OCI-LY7 (cell line): ENCODE data around the gene PILRB. TPM values are rescaled to one million over a fixed set of nuclear protein-coding genes. Genes with fewer than 3 reads are reported as not detected.
A peak's percentile ranks its signal among the peaks of the same experiment; 100 is the strongest.
"Not testable (repeated sequence)": the region's sequence is repeated elsewhere in the genome, so short reads cannot be mapped to it uniquely, and the experiment has no call there.

Source experiments
- BruUV-seq: library from RNA; stranded (reverse); fragments of 400-500 nt; replicated peaks from 2 replicates; lab custom pipeline; 2021; lab: Mats Ljungman, UMichigan
- CTCF ChIA-PET: fragments of 300-600 bp; sonication (Branson Sonifier 250); formaldehyde crosslinking; loops from one replicate; lab custom pipeline; 2022; ENCODE audit warnings: antibody characterized with exemption; ENCODE audit not compliant: unreplicated experiment; lab: Charles Lee
- POLR2A ChIA-PET: fragments of 300-600 bp; sonication (Branson Sonifier 250); formaldehyde crosslinking; loops from one replicate; lab custom pipeline; 2022; ENCODE audit warnings: antibody characterized with exemption; lab: Charles Lee
- DNase-seq: peaks from one replicate; pipeline ENCODE4 v3.0.0-alpha.2; 2015; ENCODE audit warnings: low spot score
- H2AFZ ChIP-seq: fragments of 200-600 bp; sonication (generic), shearing (Covaris generic); 2 replicates; pipeline ENCODE4 v1.6.1; 2014; ENCODE audit warnings: mild to moderate bottlenecking, antibody characterized with exemption, low read length, moderate library complexity
- H3K27ac ChIP-seq: fragments of 200-600 bp; sonication (generic); 2 replicates; pipeline ENCODE4 v1.5.1; 2014; ENCODE audit warnings: mixed run types, low read depth, mild to moderate bottlenecking, moderate library complexity, low read length, inconsistent platforms; ENCODE audit not compliant: poor library complexity, severe bottlenecking
- H3K36me3 ChIP-seq: fragments of 200-600 bp; sonication (generic); 2 replicates; pipeline ENCODE4 v1.6.1; 2014; ENCODE audit warnings: mild to moderate bottlenecking, antibody characterized with exemption, low read length, moderate library complexity, mixed read lengths; ENCODE audit not compliant: insufficient read depth
- H3K4me1 ChIP-seq: fragments of 200-600 bp; sonication (generic); 2 replicates; pipeline ENCODE4 v1.5.1; 2014; ENCODE audit warnings: mild to moderate bottlenecking, low read length; ENCODE audit not compliant: insufficient read depth, poor library complexity, severe bottlenecking
- H3K4me2 ChIP-seq: fragments of 200-600 bp; sonication (generic); 2 replicates; pipeline ENCODE4 v1.6.1; 2014; ENCODE audit warnings: mild to moderate bottlenecking, low read length
- H3K4me3 ChIP-seq: fragments of 200-600 bp; sonication (generic); 2 replicates; pipeline ENCODE4 v1.5.1; 2014; ENCODE audit warnings: mild to moderate bottlenecking, low read depth, low read length; ENCODE audit not compliant: poor library complexity, severe bottlenecking
- H3K79me2 ChIP-seq: fragments of 200-600 bp; sonication (generic); 2 replicates; pipeline ENCODE4 v1.6.1; 2016; ENCODE audit warnings: low read depth, mild to moderate bottlenecking, low read length, moderate library complexity, mixed read lengths; ENCODE audit not compliant: insufficient read depth
- H3K9me2 ChIP-seq: fragments of 200-600 bp; sonication (generic); 2 replicates; pipeline ENCODE4 v1.6.1; 2016; ENCODE audit warnings: mild to moderate bottlenecking, low read length, mixed read lengths; ENCODE audit not compliant: insufficient read depth
- H3K9me3 ChIP-seq: fragments of 200-600 bp; sonication (generic); 2 replicates; pipeline ENCODE4 v1.6.1; 2014; ENCODE audit warnings: mild to moderate bottlenecking, mixed run types, low read length, mixed read lengths
- H4K20me1 ChIP-seq: fragments of 200-600 bp; sonication (generic); 2 replicates; pipeline ENCODE4 v1.6.1; 2014; ENCODE audit warnings: mild to moderate bottlenecking, antibody characterized with exemption, low read length, moderate library complexity, mixed read lengths; ENCODE audit not compliant: insufficient read depth
- intact Hi-C: fragments of 100-400 bp; cut with micrococcal nuclease; formaldehyde crosslinking; loops from one replicate; pipeline ENCODE4 v1.10.0; 2022; ENCODE audit not compliant: unreplicated experiment
- total RNA-seq, 2 experiments: library from RNA; depleted of rRNA in 1 of 2; stranded (reverse); fragments of >200 nt in 1 of 2; shearing (Covaris generic) in 1 of 2; gene quantifications; 2 replicates each; pipeline ENCODE4 v1.2.3, GENCODE V29; 2014 to 2022
- TF ChIP-seq, protein P1 (sequence below): fragments of 200-600 bp; sonication (generic); conservative IDR thresholded peaks from 2 replicates; pipeline ENCODE4 v1.5.1; 2014; ENCODE audit warnings: mild to moderate bottlenecking, antibody characterized with exemption, low read length, moderate library complexity, mixed read lengths

The PILRB gene
- total RNA-seq, 2 experiments from 2014 or later, result 95.0 to 102 TPM

DNA sequence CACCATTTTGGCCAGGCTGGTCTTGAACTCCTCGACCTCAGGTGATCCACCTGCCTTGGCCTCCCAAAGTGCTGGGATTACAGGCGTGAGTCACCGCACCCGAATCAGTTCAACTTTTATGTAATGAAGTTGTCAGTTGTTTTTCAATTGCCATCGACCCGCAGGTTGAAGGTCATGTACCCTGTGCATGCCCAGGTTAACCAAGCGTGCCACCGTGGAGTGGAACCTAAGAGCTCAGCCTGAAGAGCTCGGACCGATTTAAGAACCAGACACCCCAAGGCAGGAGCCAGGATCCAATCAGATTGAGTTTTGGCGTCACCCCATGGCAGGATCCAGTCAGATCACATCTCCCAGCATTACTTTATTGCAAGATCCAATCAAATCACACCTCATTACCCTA lies 31.0 kb upstream of the PILRB start:
- CTCF ChIA-PET, H3K4me3 ChIP-seq, intact Hi-C loops, H3K9me2 ChIP-seq, H2AFZ ChIP-seq, H4K20me1 ChIP-seq, DNase-seq, H3K4me1 ChIP-seq, H3K4me2 ChIP-seq, H3K9me3 ChIP-seq, H3K27ac ChIP-seq, H3K79me2 ChIP-seq, BruUV-seq, POLR2A ChIA-PET: not testable (repeated sequence)
- peaks cover 42% of the 10 kb centered on the region for H3K36me3 ChIP-seq

DNA sequence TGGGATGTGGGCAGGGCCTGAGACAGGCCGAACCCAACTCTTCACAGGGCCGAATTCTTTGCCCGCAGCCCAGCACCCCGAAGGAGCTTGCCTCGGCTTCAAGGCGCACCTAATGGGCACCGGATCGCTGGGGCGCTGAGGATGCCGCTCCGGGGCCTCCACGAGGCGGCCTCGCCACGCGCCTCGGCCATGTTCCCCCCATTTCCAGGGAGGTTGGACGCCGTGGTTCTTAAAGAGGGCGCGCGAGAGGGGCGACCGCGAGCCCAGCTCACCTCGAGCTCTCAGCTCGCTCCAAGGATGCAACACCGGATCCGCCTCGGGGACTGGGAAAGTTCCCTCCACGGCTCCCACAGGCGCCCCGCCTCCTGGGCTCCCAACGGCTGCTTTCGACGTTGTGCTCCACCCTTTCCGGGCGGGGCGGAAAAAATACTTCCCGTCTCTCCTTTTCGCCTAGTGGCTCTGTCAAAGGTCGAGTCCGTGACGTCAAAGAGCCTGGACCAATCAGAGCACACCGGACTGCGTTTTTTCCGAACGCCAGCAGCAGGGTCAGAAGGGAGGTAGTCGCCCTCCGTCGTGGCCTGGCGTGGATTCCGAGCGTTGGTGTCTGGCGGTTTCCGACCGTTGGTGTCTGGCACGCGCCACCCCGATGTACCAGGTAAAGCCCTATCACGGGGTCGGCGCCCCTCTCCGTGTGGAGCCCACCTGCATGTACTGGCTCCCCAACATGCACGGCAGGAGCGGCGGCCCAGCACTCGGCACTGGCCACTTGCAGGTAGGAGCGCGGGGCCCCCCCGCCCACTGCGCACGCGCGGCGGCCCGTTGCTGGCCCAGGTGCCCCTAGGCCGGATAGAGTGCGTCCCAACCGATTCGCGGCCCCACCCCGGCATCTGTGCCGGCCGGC lies 22.1 kb upstream of the PILRB start:
- POLR2A ChIA-PET, BruUV-seq, H2AFZ ChIP-seq, intact Hi-C loops, H3K9me2 ChIP-seq, CTCF ChIA-PET, H4K20me1 ChIP-seq, H3K9me3 ChIP-seq: not testable (repeated sequence)
- Histone ChIP-seq H3K27ac (peak overlapping the region; percentile 75), H3K36me3 (peaks cover 29% of the 10 kb centered on the region), H3K4me1 (peaks cover 19% of the 10 kb centered on the region), H3K4me2 (peak overlapping the region; percentile 69), H3K4me3 (peak overlapping the region; percentile 95), H3K79me2 (peaks cover 41% of the 10 kb centered on the region)
- peak; percentile 90 for DNase-seq

GRCh38 chr7:100338083-100338696 lies 19.7 kb upstream of the PILRB start:
- H3K9me3 ChIP-seq, H3K4me3 ChIP-seq, BruUV-seq, intact Hi-C loops, H2AFZ ChIP-seq, H3K27ac ChIP-seq, POLR2A ChIA-PET, CTCF ChIA-PET, DNase-seq, H4K20me1 ChIP-seq, H3K9me2 ChIP-seq: not testable (repeated sequence)
- Histone ChIP-seq H3K36me3 (peaks cover 46% of the 10 kb centered on the region), H3K4me2 (peak overlapping the region; percentile 85), H3K79me2 (peaks cover 54% of the 10 kb centered on the region), H3K4me1 (peaks cover 42% of the 10 kb centered on the region)

DNA sequence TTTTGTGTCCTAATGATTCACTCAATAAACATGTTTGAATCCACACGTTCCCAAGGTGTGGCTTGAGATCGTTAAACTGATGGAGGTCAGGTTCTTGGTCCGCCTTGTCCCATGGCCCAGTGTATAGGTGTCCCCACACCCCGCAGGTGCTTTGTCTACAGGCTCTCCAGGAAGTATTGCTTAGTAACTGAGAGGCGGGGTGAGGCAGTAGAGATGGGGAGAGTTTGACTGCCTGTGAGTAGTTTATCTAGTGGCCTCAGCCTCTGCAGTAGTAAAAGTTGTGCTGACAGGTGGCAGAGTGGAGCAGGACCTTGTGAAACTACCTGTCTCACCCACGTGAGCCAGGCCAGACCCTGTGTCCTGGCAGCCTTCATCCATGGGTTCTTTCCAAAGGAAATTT lies 16.6 kb upstream of the PILRB start:
- peak overlapping the region; percentile 43 for H3K27ac ChIP-seq
- BruUV-seq, result not testable (repeated sequence)

More for the DNA sequence above, 16.6 kb upstream of the PILRB start:
- TF ChIP-seq, protein P1, sequence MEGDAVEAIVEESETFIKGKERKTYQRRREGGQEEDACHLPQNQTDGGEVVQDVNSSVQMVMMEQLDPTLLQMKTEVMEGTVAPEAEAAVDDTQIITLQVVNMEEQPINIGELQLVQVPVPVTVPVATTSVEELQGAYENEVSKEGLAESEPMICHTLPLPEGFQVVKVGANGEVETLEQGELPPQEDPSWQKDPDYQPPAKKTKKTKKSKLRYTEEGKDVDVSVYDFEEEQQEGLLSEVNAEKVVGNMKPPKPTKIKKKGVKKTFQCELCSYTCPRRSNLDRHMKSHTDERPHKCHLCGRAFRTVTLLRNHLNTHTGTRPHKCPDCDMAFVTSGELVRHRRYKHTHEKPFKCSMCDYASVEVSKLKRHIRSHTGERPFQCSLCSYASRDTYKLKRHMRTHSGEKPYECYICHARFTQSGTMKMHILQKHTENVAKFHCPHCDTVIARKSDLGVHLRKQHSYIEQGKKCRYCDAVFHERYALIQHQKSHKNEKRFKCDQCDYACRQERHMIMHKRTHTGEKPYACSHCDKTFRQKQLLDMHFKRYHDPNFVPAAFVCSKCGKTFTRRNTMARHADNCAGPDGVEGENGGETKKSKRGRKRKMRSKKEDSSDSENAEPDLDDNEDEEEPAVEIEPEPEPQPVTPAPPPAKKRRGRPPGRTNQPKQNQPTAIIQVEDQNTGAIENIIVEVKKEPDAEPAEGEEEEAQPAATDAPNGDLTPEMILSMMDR, result peak; percentile 34; the same call in 1 of the 2 replicates
- H3K4me2 ChIP-seq, result peak overlapping the region; percentile 35
- H3K36me3 ChIP-seq, result peaks cover 57% of the 10 kb centered on the region
- DNase-seq, result peak; percentile 48
- peaks cover 45% of the 10 kb centered on the region for H3K79me2 ChIP-seq
- POLR2A ChIA-PET, CTCF ChIA-PET, H3K4me3 ChIP-seq, H3K9me2 ChIP-seq, H2AFZ ChIP-seq, H4K20me1 ChIP-seq, H3K9me3 ChIP-seq: not testable (repeated sequence)
- intact Hi-C loops, result loop anchor here (10.0 kb wide), 1 partner anchor 206 kb away; no protein-coding TSS in a partner anchor
- peaks cover 55% of the 10 kb centered on the region for H3K4me1 ChIP-seq
